ENCODE data around the gene GTF3A. TPM values are rescaled to one million over a fixed set of nuclear protein-coding genes. Genes with fewer than 3 reads are reported as not detected.

GTF3A gene
- total and polyA plus RNA-seq, 9 of the 15 experiments (the other 6 are each of a cell fraction or from before 2014, with no cell fraction given), result 47.5 to 303 (median 174) TPM

GRCh38 chr13:27425918-27426630 is 1.7 kb downstream of the GTF3A start (continued):
- TF ChIP-seq SMAD4 (CRISPR knock-in tag; conservative IDR thresholded peaks at IDR 0.05) (0 out of 2 replicates have a peak, but pooled peaks have one; percentile 20), LEF1 (IDR thresholded peaks at IDR 0.05) (peak; percentile 39; the same call in 1 of the 2 replicates), E2F5 (CRISPR knock-in tag; IDR thresholded peaks at IDR 0.05) (no peak), EP400 (IDR thresholded peaks at IDR 0.05) (peak; percentile 73), MTA3 (IDR thresholded peaks at IDR 0.05; ENCODE audit: borderline replicate concordance) (peak; percentile 70), CEBPG (CRISPR knock-in tag; IDR thresholded peaks at IDR 0.05) (no peak), CEBPG (tag; conservative IDR thresholded peaks at IDR 0.05 in 1 of 2, IDR thresholded peaks at IDR 0.05 in 1 of 2) (no peak), CBX3 (IDR thresholded peaks at IDR 0.05; ENCODE audit: borderline replicate concordance in 1 of 2, low read length in 2 of 2) (no peak), ZNF551 (CRISPR knock-in tag; IDR thresholded peaks at IDR 0.05) (no peak), ZNF311 (CRISPR knock-in tag; IDR thresholded peaks at IDR 0.05) (no peak), POLR2AphosphoS2 (IDR thresholded peaks at IDR 0.05; ENCODE audit: low read length) (no peak), FOXK2 (conservative IDR thresholded peaks at IDR 0.05 in 1 of 2, IDR thresholded peaks at IDR 0.05 in 1 of 2; ENCODE audit: low read depth in 2 of 2) (peak in 1 of 2 experiments; percentile 54; a peak in 2 of 4 replicates), PKNOX1 (IDR thresholded peaks at IDR 0.05) (peak; percentile 16; the same call in 1 of the 2 replicates), ZNF121 (CRISPR knock-in tag; conservative IDR thresholded peaks at IDR 0.05) (no peak), ZNF77 (CRISPR knock-in tag; IDR thresholded peaks at IDR 0.05) (no peak), MNT (conservative IDR thresholded peaks at IDR 0.05) (peak; percentile 61 to 91), MTA1 (IDR thresholded peaks at IDR 0.05; ENCODE audit: borderline replicate concordance) (0 out of 2 replicates have a peak, but pooled peaks have one; percentile 61), RB1 (IDR thresholded peaks at IDR 0.05; ENCODE audit: low read depth) (no peak), ZBED1 (IDR thresholded peaks at IDR 0.05) (0 out of 2 replicates have a peak, but pooled peaks have one; percentile 43), NR2C2 (CRISPR knock-in tag; IDR thresholded peaks at IDR 0.05) (no peak), NR2C2 (tag; IDR thresholded peaks at IDR 0.05) (0 out of 2 replicates have a peak, but pooled peaks have one; percentile 30), GABPA (tag; conservative IDR thresholded peaks at IDR 0.05; ENCODE audit: low read depth) (no peak), ZNF347 (CRISPR knock-in tag; IDR thresholded peaks at IDR 0.05; ENCODE audit: low read depth) (no peak), HDAC2 (IDR thresholded peaks at IDR 0.05) (peak; percentile 84; the same call in 1 of the 2 replicates), ZNF146 (CRISPR knock-in tag; IDR thresholded peaks at IDR 0.05; ENCODE audit: unreplicated experiment) (no peak), HLTF (IDR thresholded peaks at IDR 0.05) (peak; percentile 25; the same call in 1 of the 2 replicates), FOSL1 (tag; conservative IDR thresholded peaks at IDR 0.05) (peak; percentile 94), POLR2AphosphoS5 (IDR thresholded peaks at IDR 0.05; ENCODE audit: control insufficient read depth, insufficient read depth, low read depth, low read length) (no peak)

All from K562 (cell line).